H9 (cell line): ENCODE data around the gene BBX. TPM values are rescaled to one million over a fixed set of nuclear protein-coding genes. Genes with fewer than 3 reads are reported as not detected.

Source experiments
- DNase-seq: peaks from one replicate; pipeline ENCODE4 v3.0.0-alpha.2; 2017
- H2AFZ ChIP-seq: one replicate; pipeline ENCODE4 v1.6.1; 2013; ENCODE audit warnings: mild to moderate bottlenecking, low read length, control low read depth, moderate library complexity
- H2AK5ac ChIP-seq: 2 replicates; pipeline ENCODE4 v1.6.1; 2013; ENCODE audit warnings: low read length, control low read depth, mixed read lengths; ENCODE audit not compliant: insufficient read length
- H2BK120ac ChIP-seq: one replicate; pipeline ENCODE4 v1.6.1; 2013; ENCODE audit warnings: low read depth, mild to moderate bottlenecking, low read length, control low read depth, inconsistent platforms; ENCODE audit not compliant: poor library complexity, severe bottlenecking
- H2BK12ac ChIP-seq: 2 replicates; pipeline ENCODE4 v1.6.1; 2013; ENCODE audit warnings: low read length, control low read depth, mixed read lengths, low read depth; ENCODE audit not compliant: insufficient read length
- H2BK15ac ChIP-seq: 2 replicates; pipeline ENCODE4 v1.6.1; 2013; ENCODE audit warnings: low read depth, low read length, control low read depth
- H2BK20ac ChIP-seq: one replicate; pipeline ENCODE4 v1.6.1; 2013; ENCODE audit warnings: low read depth, mild to moderate bottlenecking, low read length, control low read depth, inconsistent platforms; ENCODE audit not compliant: poor library complexity, severe bottlenecking
- H2BK5ac ChIP-seq: 2 replicates; pipeline ENCODE4 v1.6.1; 2013; ENCODE audit warnings: low read length, control low read depth, mixed read lengths; ENCODE audit not compliant: insufficient read length
- H3K14ac ChIP-seq: 2 replicates; pipeline ENCODE4 v1.6.1; 2013; ENCODE audit warnings: low read length, control low read depth; ENCODE audit not compliant: insufficient read depth
- H3K18ac ChIP-seq: 2 replicates; pipeline ENCODE4 v1.6.1; 2013; ENCODE audit warnings: low read depth, mild to moderate bottlenecking, mixed read lengths, low read length, control low read depth; ENCODE audit not compliant: insufficient read length
- H3K23ac ChIP-seq: 2 replicates; pipeline ENCODE4 v1.6.1; 2013; ENCODE audit warnings: low read length, control low read depth, mixed read lengths, low read depth; ENCODE audit not compliant: insufficient read length
- H3K23me2 ChIP-seq: 2 replicates; pipeline ENCODE4 v1.6.1; 2013; ENCODE audit warnings: low read depth, mild to moderate bottlenecking, mixed read lengths, low read length, control low read depth; ENCODE audit not compliant: insufficient read length, poor library complexity, severe bottlenecking
- H3K27ac ChIP-seq: 2 replicates; pipeline ENCODE4 v1.5.1; 2013; ENCODE audit warnings: low read length, control low read depth, mixed read lengths, low read depth; ENCODE audit not compliant: insufficient read length
- H3K27me3 ChIP-seq: 2 replicates; pipeline ENCODE4 v1.6.1; 2013; ENCODE audit warnings: low read length, control low read depth, inconsistent platforms; ENCODE audit not compliant: insufficient read depth
- H3K4ac ChIP-seq: 2 replicates; pipeline ENCODE4 v1.6.1; 2013; ENCODE audit warnings: low read depth, mild to moderate bottlenecking, control low read depth, inconsistent platforms, low read length, moderate library complexity
- H3K4me1 ChIP-seq: 2 replicates; pipeline ENCODE4 v1.6.1; 2013; ENCODE audit warnings: low read length, control low read depth, inconsistent platforms; ENCODE audit not compliant: insufficient read depth
- H3K4me2 ChIP-seq: 2 replicates; pipeline ENCODE4 v1.6.1; 2013; ENCODE audit warnings: low read length, control low read depth, mixed read lengths; ENCODE audit not compliant: insufficient read length, insufficient read depth
- H3K56ac ChIP-seq: 2 replicates; pipeline ENCODE4 v1.6.1; 2013; ENCODE audit warnings: low read depth, mild to moderate bottlenecking, mixed read lengths, low read length, control low read depth; ENCODE audit not compliant: insufficient read length
- H3K79me1 ChIP-seq: 2 replicates; pipeline ENCODE4 v1.6.1; 2013; ENCODE audit warnings: low read depth, mild to moderate bottlenecking, moderate library complexity, low read length, control low read depth, inconsistent platforms; ENCODE audit not compliant: insufficient read depth, poor library complexity, severe bottlenecking
- H3K79me2 ChIP-seq: 2 replicates; pipeline ENCODE4 v1.6.1; 2013; ENCODE audit warnings: low read length, control low read depth, inconsistent platforms; ENCODE audit not compliant: insufficient read depth
- H3K9ac ChIP-seq: 2 replicates; pipeline ENCODE4 v1.6.1; 2013; ENCODE audit warnings: low read length, control low read depth, mixed read lengths; ENCODE audit not compliant: insufficient read length; ENCODE audit errors: extremely low read depth
- H3K9me3 ChIP-seq: one replicate; pipeline ENCODE4 v1.6.1; 2013; ENCODE audit warnings: low read depth, low read length, inconsistent platforms; ENCODE audit not compliant: control insufficient read depth
- H3T11ph ChIP-seq: one replicate; pipeline ENCODE4 v1.6.1; 2013; ENCODE audit warnings: mild to moderate bottlenecking, low read length, control low read depth, inconsistent platforms
- H4K20me1 ChIP-seq: one replicate; pipeline ENCODE4 v1.6.1; 2013; ENCODE audit not compliant: control insufficient read depth, insufficient read length, insufficient read depth
- H4K5ac ChIP-seq: 2 replicates; pipeline ENCODE4 v1.6.1; 2013; ENCODE audit warnings: low read depth, mild to moderate bottlenecking, mixed read lengths, low read length, control low read depth; ENCODE audit not compliant: insufficient read length
- H4K8ac ChIP-seq: replicated peaks from 2 replicates; pipeline ENCODE4 v1.6.1; 2013; ENCODE audit warnings: low read length, control low read depth, mixed read lengths, low read depth; ENCODE audit not compliant: insufficient read length
- H4K91ac ChIP-seq: 2 replicates; pipeline ENCODE4 v1.6.1; 2013; ENCODE audit warnings: low read depth, mild to moderate bottlenecking, moderate library complexity, mixed read lengths, low read length, control low read depth; ENCODE audit not compliant: insufficient read length
- H3K27ac Mint-ChIP-seq, 3 experiments: 2 replicates in 2 of 3; 3 replicates in 1 of 3; pipeline ENCODE4 v1.8.0; 2020 to 2021; ENCODE audit warnings: mixed read lengths in 3 of 3, mild to moderate bottlenecking in 1 of 3, moderate library complexity in 1 of 3
- H3K27me3 Mint-ChIP-seq: 2 replicates; pipeline ENCODE4 v1.8.0; 2021; ENCODE audit warnings: low read depth, mild to moderate bottlenecking, moderate library complexity, mixed read lengths
- H3K36me3 Mint-ChIP-seq, 3 experiments: 2 replicates in 2 of 3; 3 replicates in 1 of 3; pipeline ENCODE4 v1.8.0; 2020 to 2021; ENCODE audit warnings: low read depth in 3 of 3, mixed read lengths in 3 of 3; ENCODE audit not compliant: insufficient read depth in 1 of 3
- H3K4me1 Mint-ChIP-seq, 2 experiments: 2 replicates each; pipeline ENCODE4 v1.8.0; 2020; ENCODE audit warnings: mixed read lengths in 2 of 2
- H3K4me3 Mint-ChIP-seq, 2 experiments: 2 replicates in 1 of 2; 3 replicates in 1 of 2; pipeline ENCODE4 v1.8.0; 2020 to 2021; ENCODE audit warnings: mild to moderate bottlenecking in 2 of 2, mixed read lengths in 2 of 2, moderate library complexity in 1 of 2
- H3K9me3 Mint-ChIP-seq, 2 experiments: 2 replicates in 1 of 2; 3 replicates in 1 of 2; pipeline ENCODE4 v1.8.0; 2020; ENCODE audit warnings: mild to moderate bottlenecking in 2 of 2, mixed read lengths in 2 of 2, moderate library complexity in 1 of 2
- CTCF ChIP-seq: fragments of 200-600 bp; sonication (generic); conservative IDR thresholded peaks from 3 replicates; pipeline ENCODE4 v1.8.0; 2021; ENCODE audit warnings: antibody characterized with exemption, mild to moderate bottlenecking
- WGBS: extraction: QIAGEN DNeasy Blood & Tissue Kit; methylation state at CpG from one replicate; pipeline ENCODE4 v1.1.7; 2013; ENCODE audit warnings: missing lambda C conversion rate, low lambda C conversion rate, mixed read lengths; ENCODE audit not compliant: insufficient read length; ENCODE audit errors: extremely low coverage; 5-methylcytosine and 5-hydroxymethylcytosine counted together
- total RNA-seq: library from RNA; stranded (reverse); gene quantifications from 2 replicates; pipeline ENCODE4 v1.2.1, GENCODE V29; 2021

Gene BBX
- total RNA-seq, 1 experiment from 2014 or later = 34.8 TPM

GRCh38 chr3:107842940-107843339 lies 320.2 kb downstream of the BBX start:
- Mint-ChIP-seq H3K36me3 (no peaks in the 10 kb centered on the region), H3K4me1 (peaks cover 23 to 25% of the 10 kb centered on the region in 2 experiments), H3K27ac (no peak overlapping the region), H3K27me3 (no peaks in the 10 kb centered on the region), H3K9me3 (peaks cover 0 to 2% of the 10 kb centered on the region in 2 experiments; a peak in 1 of 5 replicates), H3K4me3 (no peak overlapping the region)
- H3K27me3 ChIP-seq = no peaks in the 10 kb centered on the region
- no peak overlapping the region for H2AK5ac ChIP-seq
- H3K9me3 ChIP-seq = no peaks in the 10 kb centered on the region
- no peak overlapping the region for H2AFZ ChIP-seq
- H2BK20ac ChIP-seq = no peak overlapping the region
- H3K4ac ChIP-seq = no peak overlapping the region
- H2BK120ac ChIP-seq = no peak overlapping the region
- no peak overlapping the region for H3K23ac ChIP-seq
- H3K27ac ChIP-seq = no peak overlapping the region
- no peak overlapping the region for H2BK15ac ChIP-seq
- H4K20me1 ChIP-seq = no peaks in the 10 kb centered on the region
- H2BK5ac ChIP-seq = no peak overlapping the region
- H3K14ac ChIP-seq = no peak overlapping the region
- no CpG with 5 or more reads among the region's 8 CpGs for WGBS
- no peak overlapping the region for H4K5ac ChIP-seq
- no peak overlapping the region for H3K18ac ChIP-seq
- H4K8ac ChIP-seq = no peak overlapping the region
- no peak overlapping the region for H3K9ac ChIP-seq
- DNase-seq = no peak
- H3K79me1 ChIP-seq = no peaks in the 10 kb centered on the region
- H3K4me2 ChIP-seq = no peak overlapping the region
- no peaks in the 10 kb centered on the region for H3K23me2 ChIP-seq
- no peak for TF ChIP-seq CTCF
- H4K91ac ChIP-seq = no peak overlapping the region
- H3K4me1 ChIP-seq = peaks cover 4% of the 10 kb centered on the region; the same call in 1 of the 2 replicates
- no peak overlapping the region for H3T11ph ChIP-seq
- no peak overlapping the region for H2BK12ac ChIP-seq
- H3K56ac ChIP-seq = no peak overlapping the region
- no peaks in the 10 kb centered on the region for H3K79me2 ChIP-seq
